C4-2B (cell line): ENCODE data around the gene MFAP3.

Experiments used
- H3K27ac ChIP-seq: fragments of 450-650 bp; 2 replicates; pipeline ENCODE4 v1.5.1; 2017
- ZFX ChIP-seq: fragments of 450-650 bp; IDR thresholded peaks from 2 replicates; pipeline ENCODE4 v1.6.1; 2017
- TF ChIP-seq, protein P1 (sequence below): fragments of 450-650 bp; conservative IDR thresholded peaks from 2 replicates; pipeline ENCODE4 v1.5.1; 2017; ENCODE audit warnings: mild to moderate bottlenecking

The MFAP3 gene

DNA sequence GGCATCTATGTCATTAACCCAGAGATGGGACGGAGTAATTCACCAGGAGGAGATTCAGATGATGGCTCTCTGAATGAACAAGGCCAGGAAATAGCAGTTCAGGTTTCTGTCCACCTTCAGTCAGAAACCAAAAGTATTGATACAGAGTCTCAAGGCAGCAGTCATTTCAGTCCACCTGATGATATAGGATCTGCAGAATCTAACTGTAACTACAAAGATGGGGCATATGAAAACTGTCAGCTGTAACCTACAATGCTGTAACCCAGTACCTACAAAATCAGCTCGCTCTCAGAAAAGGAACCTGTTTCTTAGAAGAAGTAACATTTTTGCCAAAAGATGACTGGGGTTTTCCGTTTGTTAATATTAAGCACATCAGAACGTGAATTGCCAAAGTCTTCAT is 14.7 kb downstream of the MFAP3 start:
- no peak overlapping the region for H3K27ac ChIP-seq
- TF ChIP-seq, protein P1, sequence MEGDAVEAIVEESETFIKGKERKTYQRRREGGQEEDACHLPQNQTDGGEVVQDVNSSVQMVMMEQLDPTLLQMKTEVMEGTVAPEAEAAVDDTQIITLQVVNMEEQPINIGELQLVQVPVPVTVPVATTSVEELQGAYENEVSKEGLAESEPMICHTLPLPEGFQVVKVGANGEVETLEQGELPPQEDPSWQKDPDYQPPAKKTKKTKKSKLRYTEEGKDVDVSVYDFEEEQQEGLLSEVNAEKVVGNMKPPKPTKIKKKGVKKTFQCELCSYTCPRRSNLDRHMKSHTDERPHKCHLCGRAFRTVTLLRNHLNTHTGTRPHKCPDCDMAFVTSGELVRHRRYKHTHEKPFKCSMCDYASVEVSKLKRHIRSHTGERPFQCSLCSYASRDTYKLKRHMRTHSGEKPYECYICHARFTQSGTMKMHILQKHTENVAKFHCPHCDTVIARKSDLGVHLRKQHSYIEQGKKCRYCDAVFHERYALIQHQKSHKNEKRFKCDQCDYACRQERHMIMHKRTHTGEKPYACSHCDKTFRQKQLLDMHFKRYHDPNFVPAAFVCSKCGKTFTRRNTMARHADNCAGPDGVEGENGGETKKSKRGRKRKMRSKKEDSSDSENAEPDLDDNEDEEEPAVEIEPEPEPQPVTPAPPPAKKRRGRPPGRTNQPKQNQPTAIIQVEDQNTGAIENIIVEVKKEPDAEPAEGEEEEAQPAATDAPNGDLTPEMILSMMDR: no peak
- no peak for TF ChIP-seq ZFX

DNA sequence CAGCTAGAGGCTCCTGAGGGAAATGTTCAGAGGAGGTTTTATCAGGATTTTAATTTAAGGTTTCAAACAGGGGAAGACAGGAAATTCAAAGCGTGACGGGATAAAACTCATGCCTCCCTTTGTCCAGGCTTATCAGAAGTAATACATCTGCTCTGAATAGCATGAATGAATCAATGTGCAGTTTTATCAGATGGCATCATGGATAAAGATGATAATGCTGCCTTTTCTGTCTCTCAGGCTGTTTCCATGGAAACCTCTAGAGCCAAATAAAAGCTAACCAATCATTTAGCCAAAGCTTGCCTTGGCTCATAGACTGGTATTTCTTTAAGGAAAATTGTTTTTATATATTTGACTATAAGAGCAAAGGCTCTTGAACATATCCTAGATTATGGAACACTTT is 16.4 kb downstream of the MFAP3 start:
- H3K27ac ChIP-seq: no peak overlapping the region
- TF ChIP-seq ZFX: no peak
- TF ChIP-seq, protein P1: no peak

GRCh38 chr5:154058055-154059038 is 19.6 kb downstream of the MFAP3 start:
- TF ChIP-seq, protein P1: no peak
- TF ChIP-seq ZFX: no peak
- no peak overlapping the region for H3K27ac ChIP-seq

- H3K27ac ChIP-seq: no peak overlapping the region
Observed at GRCh38 chr5:154059039-154059430, 20.3 kb downstream of the MFAP3 start.

DNA sequence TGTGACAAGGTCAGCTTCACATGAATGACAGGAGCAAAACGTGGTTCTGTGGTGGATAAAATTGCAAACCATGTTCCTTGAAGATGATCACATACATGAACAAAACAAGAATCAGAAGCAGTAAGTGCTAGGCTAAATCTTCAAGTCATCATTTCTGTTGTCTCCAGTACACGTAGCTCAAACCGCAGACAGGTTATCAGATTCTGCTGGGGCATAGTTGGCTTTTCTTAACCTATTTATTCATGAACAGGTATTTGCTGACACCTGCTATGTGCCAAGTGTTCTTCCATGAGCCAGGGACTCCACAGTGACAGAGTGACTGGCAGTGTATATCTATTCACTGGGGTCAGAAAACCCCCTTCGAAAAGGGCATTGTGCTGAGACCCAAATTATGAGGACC is 20.8 kb downstream of the MFAP3 start:
- TF ChIP-seq, protein P1: no peak
- no peak for TF ChIP-seq ZFX
- no peak overlapping the region for H3K27ac ChIP-seq

More at GRCh38 chr5:154059039-154059430, 20.3 kb downstream of the MFAP3 start:
- TF ChIP-seq ZFX: no peak
- TF ChIP-seq, protein P1: no peak

DNA sequence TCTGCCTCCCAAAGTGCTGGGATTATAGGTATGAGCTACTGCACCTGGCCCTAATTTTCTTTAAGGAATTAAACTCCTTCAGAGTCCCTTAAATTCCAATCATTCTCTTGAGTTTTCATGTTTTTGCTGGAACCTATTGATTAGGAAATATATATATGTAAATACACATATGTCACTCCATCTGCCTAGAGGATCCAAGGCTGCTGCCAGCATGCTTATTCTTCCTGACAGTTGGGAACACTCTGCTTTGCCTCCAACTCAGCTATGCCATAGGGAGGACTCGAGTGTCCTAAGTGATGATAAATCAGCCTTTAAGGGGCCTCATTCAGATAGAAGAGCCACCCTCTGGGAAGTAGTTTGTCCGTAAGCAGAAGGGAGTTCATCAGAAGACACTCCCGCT is 21.8 kb downstream of the MFAP3 start:
- TF ChIP-seq, protein P1: no peak
- no peak for TF ChIP-seq ZFX
- no peak overlapping the region for H3K27ac ChIP-seq

- no peak overlapping the region for H3K27ac ChIP-seq
- no peak for TF ChIP-seq ZFX
- TF ChIP-seq, protein P1: no peak
Observed at GRCh38 chr5:154063372-154063771, 24.6 kb downstream of the MFAP3 start.
